HCT116 (cell line): Measurements from ENCODE around the gene ARHGAP42.
A peak's percentile ranks its signal among the peaks of the same experiment; 100 is the strongest.
"Not testable (repeated sequence)": the region's sequence is repeated elsewhere in the genome, so short reads cannot be mapped to it uniquely, and the experiment has no call there.

Source experiments
- ATF3 ChIP-seq: IDR thresholded peaks from 2 replicates; pipeline ENCODE4 v1.6.1; 2012
- CEBPB ChIP-seq: IDR thresholded peaks from 2 replicates; pipeline ENCODE4 v1.6.1; 2012; ENCODE audit warnings: low read depth
- CTCF ChIP-seq, 3 experiments: fragments of 200-600 bp in 1 of 3; sonication (generic) in 1 of 3; IDR thresholded peaks in 2 of 3; conservative IDR thresholded peaks in 1 of 3; 2 replicates each; pipeline ENCODE4 v1.5.1; 2012 to 2017; ENCODE audit warnings: low read depth in 2 of 3, low read length in 2 of 3, antibody characterized with exemption in 1 of 3, borderline replicate concordance in 1 of 3, control low read depth in 1 of 3, mild to moderate bottlenecking in 1 of 3, mixed read lengths in 1 of 3, mixed run types in 1 of 3, moderate library complexity in 1 of 3; ENCODE audit not compliant: insufficient read depth in 1 of 3
- EGR1 ChIP-seq: IDR thresholded peaks from 2 replicates; pipeline ENCODE4 v1.6.1; 2012; ENCODE audit warnings: low read depth
- ELF1 ChIP-seq: IDR thresholded peaks from 2 replicates; pipeline ENCODE4 v1.6.1; 2012; ENCODE audit warnings: low read depth, borderline replicate concordance
- EZH2 ChIP-seq: fragments of 200-600 bp; sonication (generic); IDR thresholded peaks from 2 replicates; pipeline ENCODE4 v1.6.1; 2017; ENCODE audit warnings: antibody characterized with exemption, mixed run types
- EZH2phosphoT487 ChIP-seq: fragments of 200-600 bp; IDR thresholded peaks from 2 replicates; pipeline ENCODE4 v1.6.1; 2018; ENCODE audit warnings: antibody characterized with exemption, borderline replicate concordance
- FOSL1 ChIP-seq: IDR thresholded peaks from 2 replicates; pipeline ENCODE4 v1.6.1; 2012; ENCODE audit warnings: low read depth
- POLR2A ChIP-seq: IDR thresholded peaks from 2 replicates; pipeline ENCODE4 v1.7.0; 2011; ENCODE audit warnings: borderline replicate concordance; ENCODE audit not compliant: insufficient read depth, insufficient read length; ENCODE audit errors: extremely low read depth
- RAD21 ChIP-seq: IDR thresholded peaks from 2 replicates; pipeline ENCODE4 v1.6.1; 2012; ENCODE audit warnings: low read depth, mild to moderate bottlenecking
- REST ChIP-seq: IDR thresholded peaks from 2 replicates; pipeline ENCODE4 v1.6.1; 2012; ENCODE audit warnings: low read depth
- SP1 ChIP-seq: IDR thresholded peaks from 2 replicates; pipeline ENCODE4 v1.6.1; 2012; ENCODE audit warnings: low read depth
- YY1 ChIP-seq: IDR thresholded peaks from 2 replicates; pipeline ENCODE4 v1.6.1; 2011; ENCODE audit warnings: low read length, low read depth, moderate library complexity, mild to moderate bottlenecking; ENCODE audit not compliant: insufficient replicate concordance; ENCODE audit errors: extremely low read depth

GRCh38 chr11:100749887-100750565 lies 62.9 kb downstream of the ARHGAP42 start:
- TF ChIP-seq EZH2, REST, ATF3, YY1, ELF1, EZH2phosphoT487, EGR1, POLR2A, CEBPB: not testable (repeated sequence)
- TF ChIP-seq CTCF (IDR thresholded peaks at IDR 0.05 in 2 of 3, conservative IDR thresholded peaks at IDR 0.05 in 1 of 3; ENCODE audit: borderline replicate concordance in 1 of 3, insufficient read depth in 1 of 3, low read depth in 2 of 3, low read length in 2 of 3) (peak; percentile 16 to 81 (median 37); a peak in 5 of 6 replicates), FOSL1 (peak; percentile 99), RAD21 (peak; percentile 40), SP1 (peak; percentile 87)
